ENCODE data around the gene MRTFA. TPM values are rescaled to one million over a fixed set of nuclear protein-coding genes. Genes with fewer than 3 reads are reported as not detected.

The MRTFA gene
- total and polyA plus RNA-seq, 2 of the 13 experiments (the other 11 are each of a cell fraction or from before 2014, with no cell fraction given): 2.4 to 8.2 TPM

- FAIRE-seq (no peak), DNase-seq (ENCODE audit: low spot score) (no peak), ATAC-seq (no peak)
- peak overlapping the region; percentile 94; the same call in 1 of the 2 replicates for H3K4me2 ChIP-seq (ENCODE audit: low read depth, low read length)
- no peak overlapping the region for H2AFZ ChIP-seq (ENCODE audit: low read length)
- ChIA-PET CTCF (ENCODE audit: low intra/inter-chr PET ratio, low total read pairs) (interaction anchor here (4.3 kb wide), 1 partner anchor 79 kb away, joined by 34 read pairs; no protein-coding TSS in a partner anchor), POLR2A (no interaction called here)
- no peak overlapping the region for H3K4me3 ChIP-seq (replicated peaks in 1 of 3; ENCODE audit: insufficient read depth in 1 of 3, low read depth in 2 of 3, low read length in 3 of 3)
- no TSS peak for BruUV-seq (replicated peaks)
- no peak overlapping the region for H3K9ac ChIP-seq (ENCODE audit: insufficient read depth, low read depth, low read length)
- H3K36me3 ChIP-seq (replicated peaks in 1 of 2; ENCODE audit: control insufficient read depth in 1 of 2, insufficient read depth in 2 of 2, low read length in 2 of 2): no peaks in the 10 kb centered on the region
- H3K9me3 ChIP-seq (ENCODE audit: low read length): no peaks in the 10 kb centered on the region
- intact Hi-C loops (cut with micrococcal nuclease; ENCODE audit: unreplicated experiment): loop anchor here (5.0 kb wide), 1 partner anchor 36 kb away; no protein-coding TSS in a partner anchor
- in situ Hi-C loops (cut with HindIII; ENCODE audit: extremely low pct_ligation_motif_present, low pct_unique_long_range_greater_than_20kb): loop anchor here (5.0 to 10.0 kb wide), 2 partner anchors 76 to 214 kb away; no protein-coding TSS in a partner anchor
- H3K27ac ChIP-seq (ENCODE audit: extremely low read length, insufficient read depth, low read length): no peak overlapping the region
- 80% methylated on average over 13 of the region's 15 CpGs for WGBS (ENCODE audit: low lambda C conversion rate)
- H3K79me2 ChIP-seq (ENCODE audit: insufficient read depth, low read length): no peaks in the 10 kb centered on the region
- no peaks in the 10 kb centered on the region for H4K20me1 ChIP-seq (ENCODE audit: insufficient read depth, low read length)
- TF ChIP-seq ZFP37 (CRISPR knock-in tag; IDR thresholded peaks at IDR 0.05; ENCODE audit: borderline replicate concordance) (no peak), SMYD3 (CRISPR knock-in tag; IDR thresholded peaks at IDR 0.05) (no peak), ZBTB2 (CRISPR knock-in tag; IDR thresholded peaks at IDR 0.05; ENCODE audit: low read depth) (no peak), ZNF687 (CRISPR knock-in tag; IDR thresholded peaks at IDR 0.05) (no peak), GATAD1 (CRISPR knock-in tag; IDR thresholded peaks at IDR 0.05) (no peak), ZBTB34 (CRISPR knock-in tag; IDR thresholded peaks at IDR 0.05) (no peak), ZNF558 (CRISPR knock-in tag; IDR thresholded peaks at IDR 0.05; ENCODE audit: borderline replicate concordance) (no peak)
- peaks cover 54% of the 10 kb centered on the region for H3K4me1 ChIP-seq (ENCODE audit: insufficient read depth, low read length)
- H3K27me3 ChIP-seq (ENCODE audit: control insufficient read depth in 1 of 2, insufficient read depth in 2 of 2, low read length in 2 of 2): peaks cover 0 to 22% of the 10 kb centered on the region in 2 experiments
These were observed 44.3 kb upstream of the MRTFA start for GRCh38 chr22:40680819-40681183.

All from HepG2 (cell line).